MCF 10A (cell line): ENCODE results near the gene SMYD2. TPM values are rescaled to one million over a fixed set of nuclear protein-coding genes. Genes with fewer than 3 reads are reported as not detected.

Experiments
- BruUV-seq: library from RNA; stranded (reverse); fragments of 400-500 nt; replicated peaks from 2 replicates; lab custom pipeline; 2021; lab: Mats Ljungman, UMichigan
- CTCF ChIA-PET: fragments of 300-600 bp; sonication (Branson Sonifier 250); formaldehyde crosslinking; extraction: SDS; loops from one replicate; lab custom pipeline; 2021; ENCODE audit warnings: antibody characterized with exemption, inconsistent platforms; lab: Yijun Ruan, JAX
- POLR2A ChIA-PET: fragments of 300-600, 350-650 bp; sonication (Branson Sonifier 250); formaldehyde crosslinking; extraction: SDS; loops from one replicate; lab custom pipeline; 2020; ENCODE audit warnings: antibody characterized with exemption, inconsistent platforms; lab: Yijun Ruan, JAX
- DNase-seq: peaks from one replicate; pipeline ENCODE4 v3.0.0-alpha.2; 2018; ENCODE audit not compliant: unreplicated experiment
- H3K27ac Mint-ChIP-seq: one replicate; pipeline ENCODE4 v1.8.0; 2022; ENCODE audit warnings: mild to moderate bottlenecking, low read depth, mixed read lengths; ENCODE audit not compliant: unreplicated experiment
- H3K27me3 Mint-ChIP-seq: one replicate; pipeline ENCODE4 v1.8.0; 2022; ENCODE audit warnings: mixed read lengths; ENCODE audit not compliant: insufficient read depth, unreplicated experiment
- H3K36me3 Mint-ChIP-seq: one replicate; pipeline ENCODE4 v1.8.0; 2022; ENCODE audit warnings: mild to moderate bottlenecking, moderate library complexity, mixed read lengths; ENCODE audit not compliant: insufficient read depth, unreplicated experiment
- H3K4me1 Mint-ChIP-seq: one replicate; pipeline ENCODE4 v1.8.0; 2022; ENCODE audit warnings: mixed read lengths; ENCODE audit not compliant: insufficient read depth, unreplicated experiment
- H3K4me3 Mint-ChIP-seq: one replicate; pipeline ENCODE4 v1.8.0; 2022; ENCODE audit warnings: mild to moderate bottlenecking, moderate library complexity, mixed read lengths; ENCODE audit not compliant: unreplicated experiment
- H3K9me3 Mint-ChIP-seq: one replicate; pipeline ENCODE4 v1.8.0; 2022; ENCODE audit warnings: mixed read lengths; ENCODE audit not compliant: unreplicated experiment
- CTCF ChIP-seq: fragments of 200-600 bp; IDR thresholded peaks from one replicate; pipeline ENCODE4 v1.8.0; 2022; ENCODE audit warnings: antibody characterized with exemption, mild to moderate bottlenecking; ENCODE audit not compliant: unreplicated experiment
- intact Hi-C: fragments of 100-400 bp; cut with micrococcal nuclease; formaldehyde crosslinking; loops from 2 replicates; pipeline ENCODE4 v1.14.1; 2022
- total RNA-seq: library from RNA; stranded (reverse); gene quantifications from 2 replicates; pipeline ENCODE4 v1.2.3, GENCODE V29; 2022

The SMYD2 gene
- total RNA-seq, 1 experiment from 2014 or later = 75.1 TPM

GRCh38 chr1:214352838-214353237, 71.9 kb downstream of the SMYD2 start:
- DNase-seq = peak; percentile 38

GRCh38 chr1:214354440-214355148, 73.6 kb downstream of the SMYD2 start:
- CTCF ChIA-PET = interaction anchor here (0.6 to 14.0 kb wide), 17 partner anchors 10 to 352 kb away, joined by 3 to 364 read pairs (median 4); no protein-coding TSS in a partner anchor
- no peaks in the 10 kb centered on the region for H3K9me3 Mint-ChIP-seq
- TF ChIP-seq CTCF = no peak
- no peaks in the 10 kb centered on the region for H3K27me3 Mint-ChIP-seq
- no peak overlapping the region for H3K27ac Mint-ChIP-seq
- intact Hi-C loops = no loop called here
- no peaks in the 10 kb centered on the region for H3K4me1 Mint-ChIP-seq
- POLR2A ChIA-PET = interaction anchor here (0.9 to 2.0 kb wide), 7 partner anchors 8 to 230 kb away, joined by 3 to 9 read pairs (median 4); partner anchors contain the start of gene PTPN14
- TSS peak; percentile 2 for BruUV-seq
- DNase-seq = no peak
- H3K4me3 Mint-ChIP-seq = no peak overlapping the region
- peaks cover 100% of the 10 kb centered on the region for H3K36me3 Mint-ChIP-seq

More at GRCh38 chr1:214352838-214353237, 71.9 kb downstream of the SMYD2 start:
- no peak overlapping the region for H3K4me3 Mint-ChIP-seq
- intact Hi-C loops = no loop called here
- no TSS peak for BruUV-seq
- H3K36me3 Mint-ChIP-seq = peaks cover 100% of the 10 kb centered on the region
- no peaks in the 10 kb centered on the region for H3K4me1 Mint-ChIP-seq
- ChIA-PET CTCF (interaction anchor here (0.6 to 14.0 kb wide), 7 partner anchors 8 to 274 kb away, joined by 3 to 364 read pairs (median 4); no protein-coding TSS in a partner anchor), POLR2A (interaction anchor here (0.6 to 0.8 kb wide), 4 partner anchors 123 to 1124 kb away, joined by 3 to 4 read pairs (median 4); no protein-coding TSS in a partner anchor)
- no peak for TF ChIP-seq CTCF
- H3K9me3 Mint-ChIP-seq = no peaks in the 10 kb centered on the region
- peak overlapping the region; percentile 40 for H3K27ac Mint-ChIP-seq
- no peaks in the 10 kb centered on the region for H3K27me3 Mint-ChIP-seq

- H3K4me1 Mint-ChIP-seq = peaks cover 6% of the 10 kb centered on the region
- peaks cover 100% of the 10 kb centered on the region for H3K36me3 Mint-ChIP-seq
- TF ChIP-seq CTCF = no peak
- no peaks in the 10 kb centered on the region for H3K9me3 Mint-ChIP-seq
- CTCF ChIA-PET = interaction anchor here (0.7 to 5.1 kb wide), 12 partner anchors 9 to 433 kb away, joined by 3 to 32 read pairs (median 4); no protein-coding TSS in a partner anchor
- POLR2A ChIA-PET = interaction anchor here (1.4 to 1.6 kb wide), 3 partner anchors 12 to 221 kb away, joined by 3 to 6 read pairs (median 6); no protein-coding TSS in a partner anchor
- intact Hi-C loops = no loop called here
- no peak overlapping the region for H3K4me3 Mint-ChIP-seq
- DNase-seq = no peak
- H3K27ac Mint-ChIP-seq = no peak overlapping the region
- no TSS peak for BruUV-seq
- H3K27me3 Mint-ChIP-seq = no peaks in the 10 kb centered on the region
Observed at GRCh38 chr1:214360116-214360515, 79.2 kb downstream of the SMYD2 start.

GRCh38 chr1:214360525-214361164, 79.7 kb downstream of the SMYD2 start:
- ChIA-PET POLR2A (interaction anchor here (1.4 to 1.6 kb wide), 3 partner anchors 11 to 221 kb away, joined by 3 to 6 read pairs (median 6); no protein-coding TSS in a partner anchor), CTCF (interaction anchor here (0.5 to 5.1 kb wide), 16 partner anchors 8 to 278 kb away, joined by 3 to 32 read pairs (median 4); no protein-coding TSS in a partner anchor)
- Mint-ChIP-seq H3K4me3 (no peak overlapping the region), H3K9me3 (no peaks in the 10 kb centered on the region), H3K4me1 (peaks cover 6% of the 10 kb centered on the region), H3K27me3 (no peaks in the 10 kb centered on the region), H3K36me3 (peaks cover 100% of the 10 kb centered on the region), H3K27ac (peak overlapping the region; percentile 16)
- no peak for TF ChIP-seq CTCF
- intact Hi-C loops = no loop called here
- no TSS peak for BruUV-seq
- no peak for DNase-seq
